Activated CD4-positive, alpha-beta memory T cell treated with anti-CD3 and anti-CD28 coated beads for 36 hours (primary cell): Measurements from ENCODE around the gene PAPSS1. TPM values are rescaled to one million over a fixed set of nuclear protein-coding genes. Genes with fewer than 3 reads are reported as not detected.

Source experiments
- CTCF ChIA-PET: fragments of 350-600 bp; sonication (Branson Sonifier 250); formaldehyde crosslinking; loops from one replicate; lab custom pipeline; 2021; ENCODE audit warnings: antibody characterized with exemption, inconsistent platforms; lab: Charles Lee
- POLR2A ChIA-PET: fragments of 350-600 bp; sonication (Branson Sonifier 250); formaldehyde crosslinking; loops from one replicate; lab custom pipeline; 2021; ENCODE audit warnings: antibody characterized with exemption; lab: Charles Lee
- DNase-seq: peaks from one replicate; pipeline ENCODE4 v3.0.0-alpha.2; 2020
- H3K27ac Mint-ChIP-seq: one replicate; pipeline ENCODE4 v1.8.0; 2021; ENCODE audit warnings: mixed read lengths
- H3K27me3 Mint-ChIP-seq: one replicate; pipeline ENCODE4 v1.8.0; 2021; ENCODE audit warnings: mixed read lengths
- H3K36me3 Mint-ChIP-seq: one replicate; pipeline ENCODE4 v1.8.0; 2021; ENCODE audit warnings: mixed read lengths
- H3K4me1 Mint-ChIP-seq: one replicate; pipeline ENCODE4 v1.8.0; 2021; ENCODE audit warnings: low read depth, mixed read lengths
- H3K4me3 Mint-ChIP-seq: one replicate; pipeline ENCODE4 v1.8.0; 2021; ENCODE audit warnings: mild to moderate bottlenecking, mixed read lengths
- H3K9me3 Mint-ChIP-seq: one replicate; pipeline ENCODE4 v1.8.0; 2021; ENCODE audit warnings: mixed read lengths
- intact Hi-C: fragments of 100-400 bp; cut with micrococcal nuclease; formaldehyde crosslinking; loops from one replicate; pipeline ENCODE4 v1.15.1; 2023
- total RNA-seq, 2 experiments: library from RNA; stranded (reverse); gene quantifications; one replicate each; pipeline ENCODE4 v1.2.3, GENCODE V29; 2021

Gene PAPSS1
- total RNA-seq, 2 experiments from 2014 or later, result 33.0 to 34.9 TPM

- no peaks in the 10 kb centered on the region for H3K9me3 Mint-ChIP-seq
- H3K4me1 Mint-ChIP-seq, result no peaks in the 10 kb centered on the region
- DNase-seq, result no peak
- POLR2A ChIA-PET, result no interaction called here
- no peak overlapping the region for H3K27ac Mint-ChIP-seq
- H3K36me3 Mint-ChIP-seq, result peaks cover 34% of the 10 kb centered on the region
- no peaks in the 10 kb centered on the region for H3K27me3 Mint-ChIP-seq
- H3K4me3 Mint-ChIP-seq, result no peak overlapping the region
- CTCF ChIA-PET, result no interaction called here
- intact Hi-C loops, result no loop called here
Measured at GRCh38 chr4:107615809-107616208, 104.2 kb downstream of the PAPSS1 start.

- no peaks in the 10 kb centered on the region for H3K36me3 Mint-ChIP-seq
- H3K9me3 Mint-ChIP-seq, result no peaks in the 10 kb centered on the region
- no peak for DNase-seq
- intact Hi-C loops, result no loop called here
- peaks cover 3% of the 10 kb centered on the region for H3K27me3 Mint-ChIP-seq
- no peak overlapping the region for H3K27ac Mint-ChIP-seq
- ChIA-PET POLR2A (no interaction called here), CTCF (no interaction called here)
- no peaks in the 10 kb centered on the region for H3K4me1 Mint-ChIP-seq
- no peak overlapping the region for H3K4me3 Mint-ChIP-seq
Measured at GRCh38 chr4:107603430-107603829, 116.6 kb downstream of the PAPSS1 start.

GRCh38 chr4:107600983-107601382 is 119.1 kb downstream of the PAPSS1 start:
- POLR2A ChIA-PET, result no interaction called here
- Mint-ChIP-seq H3K27ac (no peak overlapping the region), H3K4me3 (no peak overlapping the region)

GRCh38 chr4:107600436-107600835 is 119.6 kb downstream of the PAPSS1 start:
- Mint-ChIP-seq H3K36me3 (no peaks in the 10 kb centered on the region), H3K9me3 (no peaks in the 10 kb centered on the region), H3K4me1 (no peaks in the 10 kb centered on the region), H3K27ac (no peak overlapping the region), H3K27me3 (peaks cover 3% of the 10 kb centered on the region), H3K4me3 (no peak overlapping the region)
- intact Hi-C loops, result no loop called here
- no peak for DNase-seq
- ChIA-PET CTCF (interaction anchor here (1.2 kb wide), 2 partner anchors 10 to 30 kb away, joined by 3 read pairs; no protein-coding TSS in a partner anchor), POLR2A (no interaction called here)

More at GRCh38 chr4:107600983-107601382, 119.1 kb downstream of the PAPSS1 start:
- Mint-ChIP-seq H3K36me3 (no peaks in the 10 kb centered on the region), H3K4me1 (no peaks in the 10 kb centered on the region), H3K27me3 (peaks cover 3% of the 10 kb centered on the region), H3K9me3 (no peaks in the 10 kb centered on the region)
- intact Hi-C loops, result no loop called here
- CTCF ChIA-PET, result interaction anchor here (1.2 kb wide), 1 partner anchor 10 kb away, joined by 3 read pairs; no protein-coding TSS in a partner anchor
- no peak for DNase-seq

- ChIA-PET POLR2A (no interaction called here), CTCF (interaction anchor here (1.2 kb wide), 2 partner anchors 9 to 29 kb away, joined by 3 read pairs; no protein-coding TSS in a partner anchor)
- Mint-ChIP-seq H3K27me3 (peaks cover 3% of the 10 kb centered on the region), H3K4me1 (no peaks in the 10 kb centered on the region), H3K27ac (no peak overlapping the region), H3K9me3 (no peaks in the 10 kb centered on the region), H3K4me3 (no peak overlapping the region), H3K36me3 (no peaks in the 10 kb centered on the region)
- no peak for DNase-seq
- intact Hi-C loops, result no loop called here
Measured at GRCh38 chr4:107599841-107600240, 120.2 kb downstream of the PAPSS1 start.

- peaks cover 18% of the 10 kb centered on the region for H3K9me3 Mint-ChIP-seq
- H3K36me3 Mint-ChIP-seq, result peaks cover 2% of the 10 kb centered on the region
- H3K4me1 Mint-ChIP-seq, result no peaks in the 10 kb centered on the region
- H3K27ac Mint-ChIP-seq, result no peak overlapping the region
- no peak for DNase-seq
- ChIA-PET POLR2A (no interaction called here), CTCF (no interaction called here)
- intact Hi-C loops, result no loop called here
- no peak overlapping the region for H3K4me3 Mint-ChIP-seq
- H3K27me3 Mint-ChIP-seq, result peaks cover 5% of the 10 kb centered on the region
Measured at GRCh38 chr4:107593230-107593629, 126.8 kb downstream of the PAPSS1 start.

GRCh38 chr4:107592519-107592918 is 127.5 kb downstream of the PAPSS1 start:
- Mint-ChIP-seq H3K4me1 (no peaks in the 10 kb centered on the region), H3K27me3 (peaks cover 5% of the 10 kb centered on the region), H3K9me3 (peaks cover 23% of the 10 kb centered on the region), H3K36me3 (peaks cover 2% of the 10 kb centered on the region), H3K27ac (no peak overlapping the region), H3K4me3 (no peak overlapping the region)
- ChIA-PET POLR2A (no interaction called here), CTCF (no interaction called here)
- intact Hi-C loops, result no loop called here
- no peak for DNase-seq

GRCh38 chr4:107589269-107589668 is 130.8 kb downstream of the PAPSS1 start:
- H3K9me3 Mint-ChIP-seq, result peaks cover 26% of the 10 kb centered on the region
- CTCF ChIA-PET, result no interaction called here
- peaks cover 5% of the 10 kb centered on the region for H3K27me3 Mint-ChIP-seq
- intact Hi-C loops, result no loop called here
- POLR2A ChIA-PET, result no interaction called here
- peaks cover 2% of the 10 kb centered on the region for H3K36me3 Mint-ChIP-seq
- no peak overlapping the region for H3K27ac Mint-ChIP-seq
- DNase-seq, result no peak
- no peaks in the 10 kb centered on the region for H3K4me1 Mint-ChIP-seq
- H3K4me3 Mint-ChIP-seq, result no peak overlapping the region

GRCh38 chr4:107586371-107586770 is 133.7 kb downstream of the PAPSS1 start:
- H3K4me3 Mint-ChIP-seq, result no peak overlapping the region
- CTCF ChIA-PET, result interaction anchor here (0.8 kb wide), 1 partner anchor 151 kb away, joined by 3 read pairs; no protein-coding TSS in a partner anchor
- intact Hi-C loops, result no loop called here
- no peak for DNase-seq
- POLR2A ChIA-PET, result no interaction called here
- H3K9me3 Mint-ChIP-seq, result peaks cover 34% of the 10 kb centered on the region
- H3K27me3 Mint-ChIP-seq, result no peaks in the 10 kb centered on the region
- H3K27ac Mint-ChIP-seq, result no peak overlapping the region
- H3K4me1 Mint-ChIP-seq, result no peaks in the 10 kb centered on the region
- H3K36me3 Mint-ChIP-seq, result no peaks in the 10 kb centered on the region

- Mint-ChIP-seq H3K27ac (no peak overlapping the region), H3K4me1 (no peaks in the 10 kb centered on the region), H3K9me3 (peaks cover 8% of the 10 kb centered on the region), H3K36me3 (no peaks in the 10 kb centered on the region), H3K27me3 (peaks cover 5% of the 10 kb centered on the region), H3K4me3 (no peak overlapping the region)
- no peak for DNase-seq
- ChIA-PET POLR2A (no interaction called here), CTCF (no interaction called here)
- intact Hi-C loops, result no loop called here
Measured at GRCh38 chr4:107579099-107579498, 140.9 kb downstream of the PAPSS1 start.

GRCh38 chr4:107578321-107578720 is 141.7 kb downstream of the PAPSS1 start:
- POLR2A ChIA-PET, result no interaction called here
- H3K4me1 Mint-ChIP-seq, result no peaks in the 10 kb centered on the region
- intact Hi-C loops, result no loop called here
- no peaks in the 10 kb centered on the region for H3K36me3 Mint-ChIP-seq
- H3K27ac Mint-ChIP-seq, result no peak overlapping the region
- H3K4me3 Mint-ChIP-seq, result no peak overlapping the region
- peaks cover 5% of the 10 kb centered on the region for H3K27me3 Mint-ChIP-seq
- CTCF ChIA-PET, result no interaction called here
- no peak for DNase-seq
- H3K9me3 Mint-ChIP-seq, result peaks cover 4% of the 10 kb centered on the region

GRCh38 chr4:107577743-107578142 is 142.3 kb downstream of the PAPSS1 start:
- POLR2A ChIA-PET, result no interaction called here
- CTCF ChIA-PET, result no interaction called here
- no peaks in the 10 kb centered on the region for H3K4me1 Mint-ChIP-seq
- H3K27ac Mint-ChIP-seq, result no peak overlapping the region
- H3K4me3 Mint-ChIP-seq, result no peak overlapping the region
- peaks cover 5% of the 10 kb centered on the region for H3K27me3 Mint-ChIP-seq
- H3K9me3 Mint-ChIP-seq, result peaks cover 4% of the 10 kb centered on the region
- intact Hi-C loops, result no loop called here
- no peak for DNase-seq
- H3K36me3 Mint-ChIP-seq, result no peaks in the 10 kb centered on the region

GRCh38 chr4:107575243-107575642 is 144.8 kb downstream of the PAPSS1 start:
- H3K27me3 Mint-ChIP-seq, result peaks cover 5% of the 10 kb centered on the region
- H3K36me3 Mint-ChIP-seq, result no peaks in the 10 kb centered on the region
- H3K4me3 Mint-ChIP-seq, result no peak overlapping the region
- CTCF ChIA-PET, result no interaction called here
- POLR2A ChIA-PET, result no interaction called here
- intact Hi-C loops, result no loop called here
- no peak for DNase-seq
- no peaks in the 10 kb centered on the region for H3K4me1 Mint-ChIP-seq
- no peaks in the 10 kb centered on the region for H3K9me3 Mint-ChIP-seq
- H3K27ac Mint-ChIP-seq, result no peak overlapping the region
